AG09309 (cell line): ENCODE results near the gene SLC47A2.

Experiments used
- DNase-seq: peaks from one replicate; pipeline ENCODE4 v3.0.0-alpha.2; 2010; ENCODE audit warnings: low read depth
- H3K4me3 ChIP-seq: 2 replicates; pipeline ENCODE4 v1.5.1; 2011; ENCODE audit warnings: mild to moderate bottlenecking, low read depth, low read length, moderate library complexity; ENCODE audit not compliant: control insufficient read depth
- TF ChIP-seq, protein P1 (sequence below): IDR thresholded peaks from 2 replicates; pipeline ENCODE4 v1.5.1; 2011; ENCODE audit warnings: mild to moderate bottlenecking, low read depth, low read length, inconsistent platforms; ENCODE audit not compliant: insufficient read depth, control insufficient read depth; ENCODE audit errors: missing control alignments

Gene SLC47A2

DNA sequence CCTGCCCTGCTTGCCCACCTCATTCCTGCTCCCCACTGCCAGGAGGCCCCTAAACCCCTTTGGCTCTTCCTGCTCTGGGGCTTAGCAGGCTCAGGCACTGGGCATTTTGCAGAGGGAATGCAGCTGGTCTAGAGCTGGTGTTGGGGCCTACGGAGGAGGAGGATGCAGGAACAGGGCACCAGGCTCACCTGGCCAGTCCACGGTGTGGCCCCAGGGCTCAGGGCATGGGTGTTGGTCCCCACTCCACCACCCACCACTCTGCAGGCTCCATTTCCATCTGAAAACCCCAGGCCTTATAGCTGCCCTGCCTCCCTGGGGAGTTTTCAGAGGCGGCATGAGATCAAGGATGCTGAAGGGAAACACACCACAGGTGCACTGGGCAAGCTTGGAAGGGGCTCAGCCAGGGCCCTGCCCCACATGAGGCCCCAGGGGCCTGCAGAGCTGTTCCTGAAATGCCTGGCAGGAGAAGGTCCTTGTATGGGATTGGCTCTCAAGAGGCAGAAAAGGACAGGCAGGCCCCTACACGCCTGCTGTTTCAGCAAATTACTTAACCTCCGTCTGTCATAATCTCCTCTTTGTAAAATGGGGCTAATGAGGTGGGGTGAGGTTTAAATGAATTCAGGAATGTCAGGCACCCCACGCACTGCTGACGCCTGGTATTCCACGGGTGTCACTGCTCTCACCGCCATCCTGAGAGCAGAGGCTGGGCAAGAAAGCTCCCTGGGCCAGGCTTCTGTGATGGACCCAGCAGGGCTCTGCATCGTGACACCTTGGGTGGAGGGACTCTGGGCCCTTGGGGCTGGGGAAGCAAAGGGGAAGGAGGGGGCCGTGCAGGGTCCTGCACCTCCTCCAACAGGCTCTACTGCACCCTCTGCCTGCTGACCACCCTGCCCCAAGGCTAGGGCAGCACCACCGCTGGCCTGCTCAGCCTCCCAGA is 9.3 kb downstream of the SLC47A2 start:
- TF ChIP-seq, protein P1, sequence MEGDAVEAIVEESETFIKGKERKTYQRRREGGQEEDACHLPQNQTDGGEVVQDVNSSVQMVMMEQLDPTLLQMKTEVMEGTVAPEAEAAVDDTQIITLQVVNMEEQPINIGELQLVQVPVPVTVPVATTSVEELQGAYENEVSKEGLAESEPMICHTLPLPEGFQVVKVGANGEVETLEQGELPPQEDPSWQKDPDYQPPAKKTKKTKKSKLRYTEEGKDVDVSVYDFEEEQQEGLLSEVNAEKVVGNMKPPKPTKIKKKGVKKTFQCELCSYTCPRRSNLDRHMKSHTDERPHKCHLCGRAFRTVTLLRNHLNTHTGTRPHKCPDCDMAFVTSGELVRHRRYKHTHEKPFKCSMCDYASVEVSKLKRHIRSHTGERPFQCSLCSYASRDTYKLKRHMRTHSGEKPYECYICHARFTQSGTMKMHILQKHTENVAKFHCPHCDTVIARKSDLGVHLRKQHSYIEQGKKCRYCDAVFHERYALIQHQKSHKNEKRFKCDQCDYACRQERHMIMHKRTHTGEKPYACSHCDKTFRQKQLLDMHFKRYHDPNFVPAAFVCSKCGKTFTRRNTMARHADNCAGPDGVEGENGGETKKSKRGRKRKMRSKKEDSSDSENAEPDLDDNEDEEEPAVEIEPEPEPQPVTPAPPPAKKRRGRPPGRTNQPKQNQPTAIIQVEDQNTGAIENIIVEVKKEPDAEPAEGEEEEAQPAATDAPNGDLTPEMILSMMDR = no peak
- no peak for DNase-seq
- no peak overlapping the region for H3K4me3 ChIP-seq

DNA sequence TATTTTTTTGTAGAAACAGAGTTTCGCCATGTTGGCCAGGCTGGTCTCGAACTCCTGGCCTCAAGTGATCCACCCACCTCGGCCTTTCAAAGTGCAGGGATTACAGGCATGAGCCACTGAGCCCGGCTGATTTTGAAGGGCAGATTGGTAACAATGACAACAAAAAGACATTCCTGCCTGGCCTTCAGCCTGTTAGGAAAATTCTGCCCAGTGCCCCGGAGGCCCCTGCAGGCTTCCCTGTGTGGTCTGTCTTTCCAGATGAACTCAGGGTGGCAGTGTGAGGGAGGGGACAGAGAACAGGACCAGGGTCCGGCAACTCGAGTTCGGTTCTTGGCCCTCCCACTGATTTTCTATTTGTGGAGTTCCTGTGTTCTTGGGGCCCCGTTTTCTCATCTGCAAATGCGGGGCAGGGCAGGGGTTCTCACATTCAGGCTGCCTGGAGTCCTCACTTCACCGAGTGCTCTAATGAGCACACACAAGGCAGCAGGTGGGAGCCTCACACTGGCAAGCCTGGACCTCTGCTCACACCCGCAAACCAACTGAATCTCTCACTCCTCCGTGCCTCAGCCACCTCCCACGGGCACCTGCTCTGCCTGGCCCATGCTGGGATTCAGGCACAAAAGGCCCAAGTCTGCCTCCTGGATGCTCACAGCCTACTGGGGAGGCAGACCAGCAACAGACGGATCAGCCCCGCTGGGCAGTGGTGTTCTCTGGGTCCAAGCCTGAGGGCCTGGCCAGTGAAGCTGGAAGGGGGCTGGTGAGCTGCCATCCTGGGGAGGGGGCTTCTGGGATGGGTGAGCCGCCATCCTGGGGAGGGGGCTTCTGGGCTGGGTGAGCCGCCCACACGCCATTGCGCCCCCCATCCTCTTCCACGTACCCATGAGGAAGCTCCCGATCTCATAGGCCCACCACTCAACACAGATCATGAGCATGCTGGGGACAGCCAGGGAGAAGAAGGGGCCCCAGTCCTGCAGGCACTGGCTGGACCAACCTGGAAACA is 10.3 kb downstream of the SLC47A2 start:
- TF ChIP-seq, protein P1 = no peak
- no peak for DNase-seq
- no peak overlapping the region for H3K4me3 ChIP-seq

DNA sequence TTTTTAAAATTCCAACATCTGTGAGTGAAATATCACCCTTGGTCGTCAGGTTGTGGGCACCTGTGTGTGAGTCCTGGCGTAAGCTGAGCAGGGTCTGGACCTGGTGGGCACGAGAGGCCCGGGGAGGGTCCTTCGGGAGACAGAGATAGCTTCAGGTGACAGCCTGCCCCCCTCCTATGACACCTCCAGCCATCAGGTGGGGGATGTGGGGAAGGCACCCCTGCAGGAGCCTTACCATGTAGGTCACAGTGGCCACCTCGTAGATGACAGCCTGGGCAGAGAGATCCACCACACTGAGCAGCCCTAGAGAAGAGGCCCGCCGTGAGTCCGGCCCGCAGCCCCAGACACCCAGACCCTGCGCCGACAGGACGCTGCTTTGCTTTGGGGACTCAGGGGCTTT is 11.2 kb downstream of the SLC47A2 start:
- TF ChIP-seq, protein P1 = no peak
- no peak for DNase-seq
- no peak overlapping the region for H3K4me3 ChIP-seq

GRCh38 chr17:19703828-19704613 is 12.4 kb downstream of the SLC47A2 start:
- DNase-seq = no peak
- no peak overlapping the region for H3K4me3 ChIP-seq
- TF ChIP-seq, protein P1 = no peak

- TF ChIP-seq, protein P1 = no peak
- DNase-seq = no peak
- no peak overlapping the region for H3K4me3 ChIP-seq
Measured at GRCh38 chr17:19703106-19703827, 13.1 kb downstream of the SLC47A2 start.

DNA sequence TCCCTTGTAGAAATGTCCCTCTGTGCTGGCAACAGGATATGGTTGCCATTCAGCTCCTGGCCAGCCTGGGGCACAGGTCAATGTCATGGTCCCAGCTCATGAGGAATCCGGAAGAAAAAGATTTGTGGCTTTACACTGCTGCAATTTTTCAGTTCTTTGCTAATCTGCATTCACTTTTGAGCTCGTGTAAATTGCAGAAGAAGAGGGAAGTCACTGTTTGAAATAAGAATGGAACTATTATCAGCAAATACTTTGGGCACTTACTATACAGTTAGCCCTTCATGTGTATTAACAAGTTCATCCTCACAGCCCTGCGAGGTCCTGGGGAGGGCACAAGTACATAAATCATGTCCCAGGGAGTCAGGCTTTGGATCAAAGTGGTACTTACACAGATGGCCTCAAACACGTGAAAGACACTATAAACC is 14.2 kb downstream of the SLC47A2 start:
- H3K4me3 ChIP-seq = no peak overlapping the region
- no peak for DNase-seq
- TF ChIP-seq, protein P1 = no peak
